HG03066 (cell line): ENCODE results near the gene DLK1.

Experiments used
- ATAC-seq: cut with Tn5 transposase; IDR thresholded peaks from one replicate; pipeline ENCODE4 v1.9.1; 2021; ENCODE audit warnings: low read depth; ENCODE audit not compliant: unreplicated experiment

DLK1 gene

DNA sequence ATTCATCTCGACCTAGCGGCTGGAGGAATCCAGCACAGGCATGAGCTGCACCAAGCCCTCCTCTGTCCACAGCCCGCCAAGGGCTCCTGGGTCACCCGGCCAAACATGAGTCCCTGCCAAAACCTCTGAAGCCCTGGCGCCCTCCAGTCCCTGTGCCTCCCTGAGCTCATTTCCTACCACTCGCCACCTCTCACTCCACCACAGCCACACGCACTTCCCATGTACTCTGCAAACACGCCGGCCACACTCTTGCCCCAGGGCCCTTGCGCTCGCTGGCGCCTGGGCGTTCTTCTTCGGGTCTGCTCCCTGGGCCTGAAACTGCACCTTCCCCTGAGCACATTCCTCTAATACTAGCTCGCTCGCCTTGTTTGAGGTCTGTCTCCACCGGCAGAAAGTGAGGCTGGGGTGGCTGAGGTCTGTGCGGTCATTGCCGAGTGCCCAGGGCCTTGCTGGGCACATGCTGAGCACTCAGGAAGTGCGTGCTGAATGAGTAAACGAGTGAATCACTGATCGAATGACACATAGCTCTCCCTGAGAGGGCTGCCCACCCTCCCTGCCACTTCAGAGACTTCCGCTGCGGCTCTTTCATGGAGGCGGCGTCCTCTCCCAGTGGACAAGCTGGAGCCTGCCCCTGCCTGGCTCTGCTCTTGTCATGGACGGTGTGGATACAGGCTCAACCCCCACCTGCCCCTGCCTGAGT, 33.7 kb upstream of the DLK1 start:
- no peak for ATAC-seq

- ATAC-seq, result no peak
Measured at GRCh38 chr14:100693877-100694578, 32.7 kb upstream of the DLK1 start.

GRCh38 chr14:100694579-100695422, 31.9 kb upstream of the DLK1 start:
- ATAC-seq, result no peak

DNA sequence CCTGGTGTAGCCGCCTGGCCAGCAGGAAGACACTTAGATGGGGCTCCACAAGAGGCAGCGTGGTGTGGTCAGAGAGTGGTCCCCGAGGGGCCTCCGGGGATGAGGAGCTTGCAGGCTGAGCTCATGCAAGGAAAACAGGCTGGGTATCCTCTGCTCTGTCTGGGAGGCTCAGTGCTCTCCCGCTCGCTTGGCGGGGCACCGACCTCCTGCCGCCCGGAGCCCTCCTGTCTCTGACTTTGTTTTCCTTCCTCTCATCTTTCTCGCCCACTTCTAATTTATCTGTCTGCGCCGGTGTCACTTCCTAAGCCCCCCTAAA, 31.3 kb upstream of the DLK1 start:
- no peak for ATAC-seq

DNA sequence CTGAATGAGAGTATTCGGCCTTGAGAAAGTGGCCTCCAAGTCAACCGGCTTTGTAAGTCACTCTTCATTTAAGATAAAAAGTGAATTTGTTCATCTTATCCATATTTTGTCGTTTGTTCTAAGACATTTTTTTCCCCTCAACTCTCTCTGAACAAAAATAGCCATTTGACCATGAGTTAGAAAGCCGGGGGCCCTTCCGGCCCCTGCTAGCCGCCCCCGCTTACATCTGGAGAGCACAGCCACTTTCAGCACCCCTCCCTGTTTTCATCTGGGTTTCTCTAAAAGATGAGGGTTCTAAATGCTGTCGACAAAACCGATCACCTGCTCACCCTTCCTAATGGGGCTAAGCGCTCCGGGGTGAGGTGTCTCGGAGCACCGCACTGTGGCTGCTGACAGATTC, 30.7 kb upstream of the DLK1 start:
- no peak for ATAC-seq

DNA sequence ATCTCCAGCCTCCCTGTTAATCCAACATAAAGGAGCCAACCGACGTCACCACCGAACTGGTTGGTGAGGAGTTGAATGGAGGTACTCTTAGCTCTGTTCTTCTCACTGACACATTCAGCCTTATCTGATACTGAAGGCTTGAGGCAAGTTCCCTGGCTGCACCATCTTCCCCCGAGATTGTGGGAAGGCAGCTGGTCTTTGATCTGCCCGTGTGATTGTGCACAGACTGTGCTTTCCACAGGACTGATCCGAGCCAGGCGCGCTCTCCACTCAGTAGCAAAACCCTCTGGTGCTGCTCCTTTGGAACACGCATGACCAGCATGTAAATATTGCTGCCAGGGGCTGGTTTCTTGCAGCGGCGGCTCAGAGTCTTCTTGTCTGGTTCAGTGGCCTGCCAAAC, 30.1 kb upstream of the DLK1 start:
- no peak for ATAC-seq

DNA sequence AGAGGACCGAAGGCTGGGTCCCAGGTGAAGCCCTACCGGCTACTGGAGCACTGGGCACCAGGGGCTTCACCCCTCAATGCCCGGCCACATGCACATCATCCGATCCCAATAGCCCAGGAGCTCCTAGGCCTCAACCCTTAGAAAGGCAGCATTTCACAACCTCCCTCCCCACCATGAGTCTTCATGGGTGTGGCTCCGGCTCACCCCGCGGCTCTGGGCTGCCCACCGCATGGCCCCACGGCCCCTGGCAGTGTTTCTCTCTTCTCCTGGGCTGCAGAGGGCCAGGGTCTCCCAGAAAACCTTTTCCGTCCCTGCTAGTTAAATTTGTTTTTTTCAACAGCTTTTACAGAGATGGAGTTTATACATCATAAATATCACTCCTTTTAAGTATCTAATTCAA, 28.6 kb upstream of the DLK1 start:
- ATAC-seq, result no peak

DNA sequence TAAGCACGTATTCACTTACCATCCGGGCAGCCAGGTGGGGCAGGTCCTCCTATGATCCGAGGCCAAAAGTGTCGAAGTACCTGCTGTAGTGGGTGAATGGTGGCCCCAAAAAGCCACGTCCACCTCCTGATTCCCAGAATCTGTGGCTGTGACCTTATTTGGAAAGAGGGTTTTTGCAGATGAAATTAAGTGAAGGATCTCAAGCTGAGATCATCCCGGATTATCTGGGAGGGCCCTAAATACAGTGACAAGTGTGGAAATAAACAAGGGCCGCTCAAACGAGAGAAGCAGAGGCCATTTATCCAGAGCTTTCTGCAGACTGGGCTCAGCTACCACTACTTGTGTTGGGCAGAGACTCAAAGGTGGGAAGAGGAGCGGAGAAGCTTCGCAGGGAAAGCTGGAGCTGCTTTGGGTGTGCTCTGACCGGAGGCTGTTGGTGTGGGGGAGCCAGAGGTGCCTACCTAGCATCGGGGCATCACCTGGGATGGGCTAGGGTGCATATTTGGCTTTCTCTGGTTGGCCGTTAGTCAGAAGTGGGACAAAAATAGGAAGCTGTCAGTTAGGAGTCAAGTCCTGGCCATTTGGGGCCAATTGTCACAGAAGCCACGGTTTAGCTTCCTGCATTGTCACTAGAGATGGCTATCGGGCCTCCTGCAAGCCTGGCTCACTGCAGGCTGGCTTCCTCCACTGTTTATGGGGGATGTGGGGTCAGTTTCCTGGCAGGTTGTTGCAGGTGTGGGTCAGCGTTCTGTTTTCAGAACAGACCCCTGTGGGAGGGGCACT, 27.8 kb upstream of the DLK1 start:
- no peak for ATAC-seq

DNA sequence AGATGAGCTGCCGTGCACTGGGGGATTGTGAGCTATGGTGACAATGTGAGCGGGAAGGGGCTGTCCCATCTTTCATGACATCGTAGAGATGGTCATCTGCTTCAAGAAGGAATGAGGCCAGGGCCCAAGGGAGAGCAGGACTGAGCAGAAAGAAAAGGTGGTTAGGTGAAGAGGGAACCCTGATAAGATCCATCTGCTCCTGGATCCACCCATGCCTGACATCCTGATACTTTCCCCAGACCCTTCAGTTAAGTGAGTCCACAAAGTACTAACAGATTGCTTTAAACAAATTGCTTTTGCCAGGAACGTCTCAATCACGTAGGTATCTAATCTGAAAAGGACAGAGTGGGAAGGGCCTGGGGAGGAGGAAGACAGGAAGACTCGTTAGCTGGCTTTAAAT, 25.4 kb upstream of the DLK1 start:
- no peak for ATAC-seq

- ATAC-seq, result no peak
Measured at GRCh38 chr14:100702590-100702989, 24.1 kb upstream of the DLK1 start.

- no peak for ATAC-seq
Measured at GRCh38 chr14:100703386-100704220, 23.1 kb upstream of the DLK1 start.

DNA sequence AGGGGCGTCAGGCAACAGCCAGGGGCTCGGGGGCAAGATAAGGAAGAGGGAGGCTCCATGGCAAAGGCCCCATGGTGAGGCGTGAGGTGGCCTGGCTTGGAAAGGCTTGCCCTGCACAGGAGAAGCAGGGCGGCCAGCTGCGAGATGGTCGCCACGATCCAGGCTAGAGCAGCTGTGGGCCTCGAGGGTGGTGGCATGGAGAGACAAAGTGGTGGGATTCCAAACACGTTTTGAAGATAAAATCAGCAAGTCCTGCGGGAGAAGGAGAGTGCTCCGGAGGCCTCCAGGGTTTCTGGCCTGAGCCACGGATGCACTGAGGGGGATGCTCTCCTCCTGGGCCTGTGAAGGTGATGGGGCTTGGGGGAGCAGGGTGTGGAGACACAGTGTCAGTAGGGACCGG, 20.5 kb upstream of the DLK1 start:
- no peak for ATAC-seq

DNA sequence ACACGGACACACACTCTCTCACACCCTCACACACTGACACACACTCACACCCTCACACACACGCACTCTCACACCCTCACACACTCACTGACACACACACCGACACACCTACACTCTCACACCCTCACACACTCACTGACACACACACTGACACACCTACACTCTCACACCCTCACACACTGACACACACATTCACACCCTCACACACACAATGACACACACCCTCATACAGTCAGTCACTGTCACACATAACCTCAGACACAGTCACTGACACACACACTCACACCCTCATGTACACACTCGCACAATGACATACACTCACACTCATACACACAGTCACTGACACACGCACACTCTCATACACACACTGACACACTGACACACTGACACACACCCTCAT, 19.8 kb upstream of the DLK1 start:
- no peak for ATAC-seq

DNA sequence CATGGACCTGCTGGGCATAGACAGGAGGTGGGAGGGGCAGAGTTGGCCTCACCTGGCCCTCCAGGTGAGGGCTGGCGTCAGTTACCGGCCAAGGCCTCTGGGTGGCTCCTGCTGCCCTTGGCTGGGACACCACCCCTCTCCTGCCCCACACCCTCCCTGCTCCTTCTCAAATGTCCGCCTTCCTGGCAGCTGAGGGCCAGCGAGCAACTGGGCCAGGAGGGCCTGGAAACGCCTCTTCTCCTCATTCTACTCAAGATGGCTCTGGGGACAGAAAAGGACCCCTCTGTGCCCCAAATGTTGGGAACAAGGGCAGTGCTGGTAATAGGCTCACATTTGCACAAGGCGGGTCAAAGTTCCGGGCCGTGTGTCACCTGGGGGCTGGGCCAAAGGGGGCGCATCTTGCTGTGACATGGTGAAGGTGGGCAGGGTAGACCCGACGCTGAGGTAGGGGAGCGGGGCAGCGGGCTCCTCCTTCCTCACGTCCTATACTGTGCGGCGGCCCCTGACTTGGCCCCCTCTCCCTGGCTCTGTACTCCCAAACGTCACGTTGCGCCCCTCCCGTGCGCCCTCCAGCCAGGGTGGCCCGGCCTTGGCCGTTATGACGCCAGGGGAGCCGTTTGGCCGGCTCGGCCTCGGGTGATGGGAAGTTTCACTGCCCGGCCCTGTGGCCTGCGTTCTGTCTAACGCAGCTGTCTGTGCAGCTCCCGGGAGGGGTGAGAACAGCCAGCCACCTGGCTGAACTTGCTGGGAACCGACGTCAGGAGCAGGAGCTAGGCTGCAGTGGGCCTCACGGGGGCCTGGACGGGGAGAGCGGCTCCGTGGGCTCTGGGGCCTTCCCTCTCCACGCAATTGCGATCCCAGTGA, 18.0 kb upstream of the DLK1 start:
- no peak for ATAC-seq

- ATAC-seq, result no peak
Measured at GRCh38 chr14:100709289-100710284, 17.1 kb upstream of the DLK1 start.

GRCh38 chr14:100710391-100710790, 16.3 kb upstream of the DLK1 start:
- no peak for ATAC-seq

DNA sequence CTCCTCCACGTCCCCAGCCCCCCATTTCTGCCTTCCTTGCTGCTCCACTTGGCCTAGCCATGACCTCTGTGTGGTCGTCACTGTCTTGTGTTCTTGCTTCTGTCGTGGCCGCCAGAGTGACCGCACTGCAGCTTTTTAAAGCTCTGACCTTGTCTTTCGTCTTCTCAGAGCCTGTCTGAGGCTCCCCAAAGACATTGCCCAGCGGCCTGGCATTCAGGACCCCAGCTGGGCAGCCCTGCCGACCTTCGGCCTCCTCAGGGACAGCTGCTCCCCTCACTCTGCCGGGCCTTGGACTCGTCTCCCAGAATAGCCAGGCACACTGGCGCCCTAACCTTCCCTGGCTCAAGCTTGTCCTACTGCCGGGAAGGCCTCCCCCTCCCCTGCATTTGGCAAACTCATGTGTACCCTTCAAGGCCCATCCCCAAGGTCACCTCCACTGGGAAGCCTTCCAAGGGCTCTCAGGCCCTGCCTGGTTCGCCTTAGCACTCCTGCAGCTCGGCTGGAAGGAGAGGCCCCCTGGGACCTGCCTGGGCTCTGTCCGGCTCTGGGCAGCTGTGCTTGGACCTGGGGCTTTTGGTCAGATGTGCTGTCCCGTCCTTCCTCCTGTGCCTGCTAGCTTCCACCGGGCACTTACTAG, 15.7 kb upstream of the DLK1 start:
- ATAC-seq, result no peak
